ENCODE measurements around the gene B4GALT7.
"Not testable (repeated sequence)": the region's sequence is repeated elsewhere in the genome, so short reads cannot be mapped to it uniquely, and the experiment has no call there.

Gene B4GALT7

GRCh38 chr5:177610131-177610769 is 10.3 kb downstream of the B4GALT7 start:
- no peak for DNase-seq

- DNase-seq, result no peak
These were observed 11.0 kb downstream of the B4GALT7 start for GRCh38 chr5:177610770-177611445.

GRCh38 chr5:177611446-177612214 is 11.7 kb downstream of the B4GALT7 start:
- DNase-seq, result no peak

GRCh38 chr5:177612215-177612673 is 12.3 kb downstream of the B4GALT7 start:
- no peak for DNase-seq

GRCh38 chr5:177620560-177620959 is 20.6 kb downstream of the B4GALT7 start:
- DNase-seq, result no peak

GRCh38 chr5:177624172-177624571 is 24.2 kb downstream of the B4GALT7 start:
- not testable (repeated sequence) for DNase-seq

- not testable (repeated sequence) for DNase-seq
These were observed 30.3 kb downstream of the B4GALT7 start for GRCh38 chr5:177630186-177630585.

GRCh38 chr5:177634912-177635311 is 35.0 kb downstream of the B4GALT7 start:
- not testable (repeated sequence) for DNase-seq

GRCh38 chr5:177645462-177645861 is 45.5 kb downstream of the B4GALT7 start:
- DNase-seq, result not testable (repeated sequence)

GRCh38 chr5:177651235-177651634 is 51.3 kb downstream of the B4GALT7 start:
- not testable (repeated sequence) for DNase-seq

GRCh38 chr5:177657846-177658245 is 57.9 kb downstream of the B4GALT7 start:
- not testable (repeated sequence) for DNase-seq

GRCh38 chr5:177658542-177658941 is 58.6 kb downstream of the B4GALT7 start:
- not testable (repeated sequence) for DNase-seq

Measured in NCI-H2081 treated with DMSO at 0.1 percent for 48 hours (cell line).